ENCODE measurements around the gene XPNPEP3.
"Not testable (repeated sequence)": the region's sequence is repeated elsewhere in the genome, so short reads cannot be mapped to it uniquely, and the experiment has no call there.

Gene XPNPEP3

GRCh38 chr22:40856513-40857308 lies at the start of gene XPNPEP3, which contains the start of gene ST13:
TSS of gene XPNPEP3 (plus strand) at chr22:40857148. CDS start at chr22:40857182, 34 bp downstream.
TSS of gene ST13 (minus strand) at chr22:40856639. CDS start at chr22:40856540, 99 bp downstream.
- peak; percentile 96 for DNase-seq (ENCODE audit: low read depth)

- no peak for DNase-seq (ENCODE audit: low read depth)
These were observed 48.7 kb upstream of the XPNPEP3 start for GRCh38 chr22:40808018-40808841.

- no peak for DNase-seq (ENCODE audit: low read depth)
These were observed 43.0 kb upstream of the XPNPEP3 start for GRCh38 chr22:40813912-40814315.

GRCh38 chr22:40817737-40818136 lies 39.2 kb upstream of the XPNPEP3 start:
- DNase-seq (ENCODE audit: low read depth): no peak

- DNase-seq (ENCODE audit: low read depth): no peak
These were observed 38.7 kb upstream of the XPNPEP3 start for GRCh38 chr22:40818192-40818746.

GRCh38 chr22:40818747-40819598 lies 38.0 kb upstream of the XPNPEP3 start, which contains the start of gene SLC25A17:
TSS of gene SLC25A17 (minus strand) at chr22:40819346. CDS start at chr22:40819248, 98 bp downstream.
- peak; percentile 84 for DNase-seq (ENCODE audit: low read depth)

- no peak for DNase-seq (ENCODE audit: low read depth)
These were observed 37.3 kb upstream of the XPNPEP3 start for GRCh38 chr22:40819599-40820140.

- no peak for DNase-seq (ENCODE audit: low read depth)
These were observed 33.5 kb upstream of the XPNPEP3 start for GRCh38 chr22:40823426-40823825.

GRCh38 chr22:40826292-40826691 lies 30.7 kb upstream of the XPNPEP3 start:
- DNase-seq (ENCODE audit: low read depth): not testable (repeated sequence)

- no peak for DNase-seq (ENCODE audit: low read depth)
These were observed 29.8 kb upstream of the XPNPEP3 start for GRCh38 chr22:40826984-40827741.

GRCh38 chr22:40829131-40829530 lies 27.8 kb upstream of the XPNPEP3 start:
- no peak for DNase-seq (ENCODE audit: low read depth)

- DNase-seq (ENCODE audit: low read depth): no peak
These were observed 22.3 kb upstream of the XPNPEP3 start for GRCh38 chr22:40834619-40835018.

GRCh38 chr22:40838486-40838885 lies 18.5 kb upstream of the XPNPEP3 start:
- no peak for DNase-seq (ENCODE audit: low read depth)

GRCh38 chr22:40844951-40845350 lies 12.0 kb upstream of the XPNPEP3 start:
- DNase-seq (ENCODE audit: low read depth): no peak

- not testable (repeated sequence) for DNase-seq (ENCODE audit: low read depth)
These were observed 11.1 kb upstream of the XPNPEP3 start for GRCh38 chr22:40845816-40846215.

- no peak for DNase-seq (ENCODE audit: low read depth)
These were observed 3.6 kb upstream of the XPNPEP3 start for GRCh38 chr22:40853333-40853732.

GRCh38 chr22:40853961-40854360 lies 3.0 kb upstream of the XPNPEP3 start:
- no peak for DNase-seq (ENCODE audit: low read depth)

GRCh38 chr22:40855071-40855978 lies 1.6 kb upstream of the XPNPEP3 start:
- peak; percentile 8 for DNase-seq (ENCODE audit: low read depth)

GRCh38 chr22:40855979-40856512 lies 902 bp upstream of the XPNPEP3 start:
- no peak for DNase-seq (ENCODE audit: low read depth)
